H1 (cell line): Measurements from ENCODE around the gene CHD6. TPM values are rescaled to one million over a fixed set of nuclear protein-coding genes. Genes with fewer than 3 reads are reported as not detected.

ENCODE experiments used
- CTCF ChIA-PET: fragments of 300-600 bp; sonication (Branson Sonifier 250); formaldehyde crosslinking; loops from one replicate; lab custom pipeline; 2021; ENCODE audit not compliant: partially characterized antibody; lab: Charles Lee
- POLR2A ChIA-PET: fragments of 300-600 bp; sonication (Branson Sonifier 250); formaldehyde crosslinking; loops from one replicate; lab custom pipeline; 2021; ENCODE audit warnings: inconsistent platforms; ENCODE audit not compliant: partially characterized antibody; lab: Charles Lee
- DNase-seq, 2 experiments: peaks; one replicate each; pipeline versions ENCODE4 v3.0.0 to v3.0.0-alpha.2; 2010 to 2022; ENCODE audit warnings: low spot score in 2 of 2, low read depth in 1 of 2, mixed read lengths in 1 of 2
- FAIRE-seq: peaks from 2 replicates; lab custom pipeline; 2011; peaks lifted over from hg19 to GRCh38; lab: Jason Lieb, UNC
- H2AFZ ChIP-seq: 2 replicates; pipeline ENCODE4 v1.8.1; 2012; ENCODE audit warnings: low read length, inconsistent platforms
- H2AK5ac ChIP-seq: 2 replicates; pipeline ENCODE4 v1.6.1; 2013; ENCODE audit warnings: low read depth, low read length
- H2BK120ac ChIP-seq: replicated peaks from 2 replicates; pipeline ENCODE3; 2013; ENCODE audit warnings: low read depth, low read length, inconsistent platforms
- H2BK12ac ChIP-seq: 2 replicates; pipeline ENCODE4 v1.6.1; 2013; ENCODE audit warnings: low read depth, low read length
- H2BK15ac ChIP-seq: 2 replicates; pipeline ENCODE4 v1.6.1; 2013; ENCODE audit warnings: low read length
- H2BK20ac ChIP-seq: 2 replicates; pipeline ENCODE4 v1.6.1; 2013; ENCODE audit warnings: low read length
- H2BK5ac ChIP-seq: 2 replicates; pipeline ENCODE4 v1.6.1; 2013; ENCODE audit warnings: low read depth, low read length
- H3K14ac ChIP-seq: 2 replicates; pipeline ENCODE4 v1.6.1; 2013; ENCODE audit warnings: inconsistent platforms; ENCODE audit not compliant: insufficient read length
- H3K18ac ChIP-seq: 2 replicates; pipeline ENCODE4 v1.6.1; 2013; ENCODE audit warnings: low read length; ENCODE audit errors: extremely low read depth
- H3K23ac ChIP-seq: 2 replicates; pipeline ENCODE4 v1.6.1; 2013; ENCODE audit warnings: inconsistent platforms; ENCODE audit not compliant: insufficient read length
- H3K23me2 ChIP-seq: 2 replicates; pipeline ENCODE4 v1.6.1; 2013; ENCODE audit warnings: low read depth, low read length
- H3K27ac ChIP-seq: 2 replicates; pipeline ENCODE4 v1.6.1; 2011; ENCODE audit warnings: low read depth, low read length, inconsistent platforms
- H3K27me3 ChIP-seq, 4 experiments: replicated peaks in 1 of 4; 1 replicate in 1 of 4; 2 replicates in 3 of 4; pipeline versions ENCODE4 v1.6.1 to v1.8.1; 2011 to 2013; ENCODE audit warnings: low read length in 3 of 4, mild to moderate bottlenecking in 3 of 4, inconsistent platforms in 2 of 4, mixed read lengths in 2 of 4, moderate library complexity in 1 of 4; ENCODE audit not compliant: control insufficient read depth in 3 of 4, insufficient read depth in 3 of 4; ENCODE audit errors: extremely low read depth in 1 of 4
- H3K36me3 ChIP-seq, 4 experiments: 2 replicates each; pipeline versions ENCODE4 v1.6.1 to v1.8.1; 2011 to 2013; ENCODE audit warnings: mild to moderate bottlenecking in 4 of 4, low read length in 3 of 4, moderate library complexity in 2 of 4, control low read depth in 1 of 4, inconsistent platforms in 1 of 4; ENCODE audit not compliant: insufficient read depth in 4 of 4, control insufficient read depth in 2 of 4
- H3K4ac ChIP-seq: replicated peaks from 2 replicates; pipeline ENCODE3; 2013; ENCODE audit warnings: low read length, low read depth, mixed read lengths, inconsistent platforms; ENCODE audit not compliant: insufficient read length
- H3K4me1 ChIP-seq, 4 experiments: replicated peaks in 1 of 4; 1 replicate in 1 of 4; 2 replicates in 3 of 4; pipeline versions ENCODE4 v1.6.1 to v1.8.1; 2011 to 2013; ENCODE audit warnings: low read length in 3 of 4, inconsistent platforms in 2 of 4, mixed read lengths in 1 of 4; ENCODE audit not compliant: insufficient read depth in 4 of 4, control insufficient read depth in 3 of 4
- H3K4me2 ChIP-seq, 2 experiments: 2 replicates each; pipeline versions ENCODE4 v1.6.1 to v1.8.1; 2011 to 2013; ENCODE audit warnings: low read depth in 2 of 2, low read length in 2 of 2, control low read depth in 1 of 2, inconsistent platforms in 1 of 2, mild to moderate bottlenecking in 1 of 2; ENCODE audit not compliant: insufficient read depth in 1 of 2
- H3K4me3 ChIP-seq, 4 experiments: fragments of 200-600, 300-600 bp in 1 of 4; sonication (generic), shearing (Covaris generic), sonication (Bioruptor Twin) in 1 of 4; 2 replicates each; pipeline versions ENCODE4 v1.5.1 to v1.8.1; 2011 to 2016; ENCODE audit warnings: low read length in 4 of 4, low read depth in 3 of 4, control low read depth in 2 of 4, inconsistent platforms in 2 of 4, mild to moderate bottlenecking in 2 of 4, mixed read lengths in 1 of 4, moderate library complexity in 1 of 4; ENCODE audit not compliant: insufficient read depth in 2 of 4; ENCODE audit errors: extremely low read depth in 1 of 4
- H3K56ac ChIP-seq: replicated peaks from 2 replicates; pipeline ENCODE3; 2013; ENCODE audit warnings: low read depth, mild to moderate bottlenecking, mixed read lengths, low read length, inconsistent platforms; ENCODE audit not compliant: insufficient read length
- H3K79me1 ChIP-seq: 2 replicates; pipeline ENCODE4 v1.6.1; 2013; ENCODE audit warnings: low read depth, low read length, control low read depth
- H3K79me2 ChIP-seq, 2 experiments: 2 replicates each; pipeline versions ENCODE4 v1.6.1 to v1.8.1; 2012 to 2013; ENCODE audit warnings: low read length in 2 of 2, mild to moderate bottlenecking in 2 of 2, inconsistent platforms in 1 of 2; ENCODE audit not compliant: insufficient read depth in 2 of 2, control insufficient read depth in 1 of 2
- H3K9ac ChIP-seq, 4 experiments: replicated peaks in 1 of 4; 1 replicate in 1 of 4; 2 replicates in 3 of 4; pipeline versions ENCODE4 v1.6.1 to v1.8.1; 2011 to 2013; ENCODE audit warnings: low read depth in 3 of 4, low read length in 3 of 4, control low read depth in 2 of 4, mild to moderate bottlenecking in 2 of 4, moderate library complexity in 2 of 4, inconsistent platforms in 1 of 4; ENCODE audit errors: extremely low read depth in 1 of 4
- H3K9me3 ChIP-seq, 2 experiments: 2 replicates each; pipeline versions ENCODE4 v1.6.1 to v1.8.1; 2012 to 2013; ENCODE audit warnings: mild to moderate bottlenecking in 2 of 2, moderate library complexity in 2 of 2, control low read depth in 1 of 2, inconsistent platforms in 1 of 2, low read depth in 1 of 2, low read length in 1 of 2, mixed read lengths in 1 of 2; ENCODE audit not compliant: insufficient read depth in 2 of 2
- H4K20me1 ChIP-seq, 2 experiments: replicated peaks in 1 of 2; 2 replicates each; pipeline versions ENCODE3 to v1.8.1; 2011 to 2013; ENCODE audit warnings: inconsistent platforms in 2 of 2, low read length in 2 of 2, mild to moderate bottlenecking in 1 of 2; ENCODE audit not compliant: insufficient read depth in 2 of 2, control insufficient read depth in 1 of 2
- H4K5ac ChIP-seq: 2 replicates; pipeline ENCODE4 v1.6.1; 2013; ENCODE audit warnings: low read length, low read depth, mixed read lengths, inconsistent platforms; ENCODE audit not compliant: insufficient read length
- H4K8ac ChIP-seq: 2 replicates; pipeline ENCODE4 v1.8.0; 2013; ENCODE audit warnings: mild to moderate bottlenecking, moderate library complexity, low read length, inconsistent platforms; ENCODE audit not compliant: insufficient read depth; ENCODE audit errors: extremely low read depth
- H4K91ac ChIP-seq: replicated peaks from 2 replicates; pipeline ENCODE3; 2013; ENCODE audit warnings: low read length, mixed read lengths, inconsistent platforms; ENCODE audit not compliant: insufficient read length
- CEBPB ChIP-seq: IDR thresholded peaks from 2 replicates; pipeline ENCODE4 v1.6.1; 2012; ENCODE audit warnings: low read depth, low read length
- PHF8 ChIP-seq: fragments of 200-600 bp; sonication (generic); conservative IDR thresholded peaks from 2 replicates; pipeline ENCODE4 v1.7.1; 2012; ENCODE audit warnings: low read depth, mild to moderate bottlenecking, inconsistent platforms, low read length, moderate library complexity
- SP1 ChIP-seq: IDR thresholded peaks from 2 replicates; pipeline ENCODE4 v1.6.1; 2011; ENCODE audit warnings: low read depth, low read length
- WGBS, 2 experiments: shearing (Covaris generic) in 1 of 2; methylation state at CpG; one replicate each; pipeline versions ENCODE4 v1.1.6 to v1.1.7; 2013 to 2015; ENCODE audit warnings: low lambda C conversion rate in 2 of 2, mixed read lengths in 2 of 2, inconsistent platforms in 1 of 2, low coverage in 1 of 2, missing lambda C conversion rate in 1 of 2; ENCODE audit not compliant: insufficient replicate concordance in 2 of 2, insufficient coverage in 1 of 2, insufficient read length in 1 of 2; ENCODE audit errors: extremely low coverage in 1 of 2, missing lambda C conversion rate in 1 of 2; 5-methylcytosine and 5-hydroxymethylcytosine counted together
- polyA plus RNA-seq, 7 experiments: library from polyadenylated mRNA; depleted of rRNA in 3 of 7; stranded (reverse) in 5 of 7; unstranded in 2 of 7; fragments of >200 nt in 5 of 7; fragments of 200-250 nt in 2 of 7; gene quantifications; 1 replicate in 5 of 7; 2 replicates in 1 of 7; 4 replicates in 1 of 7; pipeline versions ENCODE4 v1.2.1 to v1.2.3, GENCODE V29; 2011 to 2013; ENCODE audit warnings: missing spikeins in 2 of 7, mixed read lengths in 2 of 7
- total RNA-seq: library from RNA; stranded (reverse); fragmentation: NEBNext Ultra II Directional; extraction: Animal tissue kit (Norgen Biotek cat#: 25700); gene quantifications from 2 replicates; pipeline ENCODE4 v1.2.1, GENCODE V29; 2021

The CHD6 gene
- total and polyA plus RNA-seq, 2 of the 8 experiments (the other 6 are each of a cell fraction or from before 2014, with no cell fraction given) = 11.1 to 62.9 TPM

- CTCF ChIA-PET = interaction anchor here (0.8 kb wide), 1 partner anchor 28 kb away, joined by 3 read pairs; no protein-coding TSS in a partner anchor
- H2AFZ ChIP-seq = no peak overlapping the region
- H3K36me3 ChIP-seq = peaks cover 7 to 48% (median 36%) of the 10 kb centered on the region in 4 experiments
- H3K27ac ChIP-seq = no peak overlapping the region
- no peak overlapping the region for H3K4me3 ChIP-seq
- no peak overlapping the region for H4K5ac ChIP-seq
- H3K79me1 ChIP-seq = no peaks in the 10 kb centered on the region
- H3K9ac ChIP-seq = no peak overlapping the region
- H3K79me2 ChIP-seq = no peaks in the 10 kb centered on the region
- DNase-seq (no peak), FAIRE-seq (no peak)
- no peaks in the 10 kb centered on the region for H3K23me2 ChIP-seq
- no peaks in the 10 kb centered on the region for H3K4me1 ChIP-seq
- H2BK5ac ChIP-seq = no peak overlapping the region
- H3K4me2 ChIP-seq = no peak overlapping the region
- H4K20me1 ChIP-seq = peaks cover 2 to 3% of the 10 kb centered on the region in 2 experiments
- no peak overlapping the region for H3K23ac ChIP-seq
- H2BK12ac ChIP-seq = no peak overlapping the region
- H3K56ac ChIP-seq = no peak overlapping the region
- H2BK20ac ChIP-seq = no peak overlapping the region
- H3K14ac ChIP-seq = no peak overlapping the region
- H2BK15ac ChIP-seq = no peak overlapping the region
- H3K4ac ChIP-seq = no peak overlapping the region
- TF ChIP-seq CEBPB (no peak), PHF8 (no peak), SP1 (no peak)
- TF ChIP-seq, all 59 proteins: peak for 0
- WGBS, 2 experiments = 90% methylated on average over 4 of the region's 4 CpGs; no CpG with 5 or more reads in 1 of the 2 experiments
- POLR2A ChIA-PET = interaction anchor here (1.1 to 2.0 kb wide), 2 partner anchors 9 to 199 kb away, joined by 3 to 4 read pairs; no protein-coding TSS in a partner anchor
- Histone ChIP-seq H3K9me3 (no peaks in the 10 kb centered on the region), H4K8ac (no peak overlapping the region), H2AK5ac (no peak overlapping the region), H3K27me3 (no peaks in the 10 kb centered on the region), H3K18ac (no peak overlapping the region), H4K91ac (no peak overlapping the region), H2BK120ac (no peak overlapping the region)
These were observed 123.7 kb downstream of the CHD6 start for GRCh38 chr20:41494451-41494850.
